HG03135 (cell line): ENCODE results near the gene NPIPB2.
"Not testable (repeated sequence)": the region's sequence is repeated elsewhere in the genome, so short reads cannot be mapped to it uniquely, and the experiment has no call there.

Source experiments
- ATAC-seq: cut with Tn5 transposase; IDR thresholded peaks from one replicate; pipeline ENCODE4 v1.9.1; 2021; ENCODE audit warnings: mild to moderate bottlenecking, moderate library complexity; ENCODE audit not compliant: unreplicated experiment

The NPIPB2 gene

GRCh38 chr16:11962457-11962856 is 20.6 kb upstream of the NPIPB2 start:
- ATAC-seq: not testable (repeated sequence)

GRCh38 chr16:11957591-11958395 is 15.9 kb upstream of the NPIPB2 start:
- ATAC-seq: no peak

- no peak for ATAC-seq
These were observed 14.7 kb upstream of the NPIPB2 start for GRCh38 chr16:11956558-11956957.

- ATAC-seq: no peak
These were observed 13.9 kb upstream of the NPIPB2 start for GRCh38 chr16:11955713-11956123.

GRCh38 chr16:11953576-11953975 is 11.7 kb upstream of the NPIPB2 start:
- ATAC-seq: not testable (repeated sequence)

GRCh38 chr16:11950388-11950787 is 8.5 kb upstream of the NPIPB2 start:
- no peak for ATAC-seq

- peak; percentile 60 for ATAC-seq
These were observed 7.7 kb upstream of the NPIPB2 start for GRCh38 chr16:11949527-11949926.

- no peak for ATAC-seq
These were observed 7.0 kb upstream of the NPIPB2 start for GRCh38 chr16:11948819-11949218.

GRCh38 chr16:11946433-11946832 is 4.6 kb upstream of the NPIPB2 start:
- ATAC-seq: no peak

- not testable (repeated sequence) for ATAC-seq
These were observed 14.5 kb downstream of the NPIPB2 start for GRCh38 chr16:11927350-11927749.

GRCh38 chr16:11924046-11924445 is 17.8 kb downstream of the NPIPB2 start:
- ATAC-seq: not testable (repeated sequence)

- ATAC-seq: no peak
These were observed 25.1 kb downstream of the NPIPB2 start for GRCh38 chr16:11916524-11917285.

- ATAC-seq: peak; percentile 84
These were observed 26.0 kb downstream of the NPIPB2 start, which contains the start of gene GSPT1 for GRCh38 chr16:11915644-11916523. TSS of gene GSPT1 (minus strand) at chr16:11915956. CDS start at chr16:11915720, 236 bp downstream.

- ATAC-seq: peak; percentile 35
These were observed 26.7 kb downstream of the NPIPB2 start for GRCh38 chr16:11915114-11915643.

- ATAC-seq: peak; percentile 7
These were observed 27.4 kb downstream of the NPIPB2 start for GRCh38 chr16:11914210-11915113.

- no peak for ATAC-seq
These were observed 28.3 kb downstream of the NPIPB2 start for GRCh38 chr16:11913425-11914079.

GRCh38 chr16:11909653-11910545 is 31.9 kb downstream of the NPIPB2 start:
- ATAC-seq: no peak
